MG63 (cell line): ENCODE measurements around the gene CAND2. TPM values are rescaled to one million over a fixed set of nuclear protein-coding genes. Genes with fewer than 3 reads are reported as not detected.
"Not testable (repeated sequence)": the region's sequence is repeated elsewhere in the genome, so short reads cannot be mapped to it uniquely, and the experiment has no call there.

Experiments
- DNase-seq: peaks from one replicate; pipeline ENCODE4 v3.0.0-alpha.2; 2020
- H3K27me3 ChIP-seq: fragments of 250-450 bp; sonication (Bioruptor Pico); 2 replicates; pipeline ENCODE4 v1.5.1; 2020; ENCODE audit warnings: mild to moderate bottlenecking, moderate library complexity
- H3K36me3 ChIP-seq: fragments of 250-450 bp; sonication (Bioruptor Pico); 2 replicates; pipeline ENCODE4 v1.5.1; 2020; ENCODE audit warnings: mild to moderate bottlenecking, moderate library complexity
- H3K4me3 ChIP-seq: fragments of 250-450 bp; sonication (Bioruptor Pico); 2 replicates; pipeline ENCODE4 v1.5.1; 2020; ENCODE audit warnings: mild to moderate bottlenecking, moderate library complexity
- H3K9me3 ChIP-seq: fragments of 250-450 bp; sonication (Bioruptor Pico); 2 replicates; pipeline ENCODE4 v1.5.1; 2020; ENCODE audit warnings: mild to moderate bottlenecking, moderate library complexity
- total RNA-seq: library from RNA; depleted of rRNA; stranded (reverse); fragments of >200 nt; shearing (Covaris generic); gene quantifications from 2 replicates; pipeline ENCODE4 v1.2.3, GENCODE V29; 2014; ENCODE audit warnings: low replicate concordance

The CAND2 gene
- total RNA-seq, 1 experiment from 2014 or later = 0.23 TPM

- H3K4me3 ChIP-seq, H3K27me3 ChIP-seq, H3K36me3 ChIP-seq, DNase-seq, H3K9me3 ChIP-seq: not testable (repeated sequence)
Observed at GRCh38 chr3:12787967-12788690, 8.4 kb upstream of the CAND2 start.

DNA sequence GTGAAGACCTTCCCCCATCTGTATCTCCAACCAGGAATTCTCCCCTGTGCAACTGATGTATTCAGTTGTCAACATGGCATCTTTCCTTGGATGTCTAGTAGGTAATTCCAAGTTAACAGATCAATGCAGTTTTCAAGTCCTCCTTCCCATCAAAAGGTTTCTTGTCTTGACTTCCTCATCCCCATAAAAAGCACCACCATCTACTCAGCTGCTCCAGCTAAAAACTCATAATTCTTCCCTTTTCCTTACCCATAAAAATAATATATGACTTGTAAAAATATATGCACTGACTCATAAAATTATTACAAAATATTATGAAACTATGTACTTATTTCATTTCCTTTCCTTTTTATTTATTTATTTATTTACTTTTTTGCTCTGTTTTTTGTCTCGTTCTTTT is 5.0 kb upstream of the CAND2 start:
- no peaks in the 10 kb centered on the region for H3K27me3 ChIP-seq

GRCh38 chr3:12793701-12794100 is 2.8 kb upstream of the CAND2 start:
- Histone ChIP-seq H3K4me3 (no peak overlapping the region), H3K27me3 (no peaks in the 10 kb centered on the region), H3K36me3 (no peaks in the 10 kb centered on the region), H3K9me3 (no peaks in the 10 kb centered on the region)
- no peak for DNase-seq

More for the DNA sequence above, 5.0 kb upstream of the CAND2 start:
- DNase-seq = no peak
- no peak overlapping the region for H3K4me3 ChIP-seq
- H3K9me3 ChIP-seq = no peaks in the 10 kb centered on the region
- no peaks in the 10 kb centered on the region for H3K36me3 ChIP-seq

DNA sequence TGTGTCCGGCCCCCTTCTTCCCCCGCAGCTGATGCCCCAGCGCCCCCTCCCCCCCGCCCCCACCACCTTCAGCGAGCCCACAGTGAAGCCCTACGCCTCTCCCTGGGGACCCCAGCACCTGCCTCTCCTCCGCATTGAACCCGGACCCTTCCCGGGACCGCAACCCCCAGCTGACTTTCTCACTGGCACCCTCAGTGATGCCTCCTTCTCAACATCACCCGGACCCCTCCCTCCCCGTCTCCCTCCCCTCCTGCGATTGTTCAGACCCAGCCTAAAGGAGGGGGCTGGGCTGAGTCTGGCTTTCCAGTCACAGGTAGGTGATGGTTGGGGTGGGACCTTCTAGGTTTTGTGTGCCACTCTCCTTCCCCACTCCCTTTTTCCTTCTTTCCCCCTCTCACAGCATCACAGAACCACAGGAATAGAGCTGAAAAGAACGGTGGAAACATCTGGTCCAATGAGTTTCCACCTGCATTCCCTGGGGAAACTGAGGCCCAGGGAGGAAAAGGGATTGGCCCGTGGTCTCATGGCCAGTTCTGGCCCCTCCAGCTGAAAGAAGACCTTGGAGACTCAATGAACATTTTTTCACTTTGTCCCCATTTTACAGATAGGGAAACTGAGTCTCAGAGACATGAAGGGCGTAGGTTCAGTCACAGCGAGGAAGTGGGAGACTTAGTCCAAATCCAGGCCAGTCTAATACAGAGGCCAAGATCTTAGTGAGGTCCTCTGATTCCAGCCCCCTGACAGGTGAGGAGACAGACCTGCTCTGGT is 828 bp downstream of the CAND2 start:
- Histone ChIP-seq H3K4me3 (no peak overlapping the region), H3K9me3 (no peaks in the 10 kb centered on the region), H3K36me3 (no peaks in the 10 kb centered on the region), H3K27me3 (no peaks in the 10 kb centered on the region)
- DNase-seq = no peak

- H3K36me3 ChIP-seq = no peaks in the 10 kb centered on the region
- H3K9me3 ChIP-seq = no peaks in the 10 kb centered on the region
- no peaks in the 10 kb centered on the region for H3K27me3 ChIP-seq
- no peak for DNase-seq
- no peak overlapping the region for H3K4me3 ChIP-seq
Observed at GRCh38 chr3:12797892-12798558, 1.5 kb downstream of the CAND2 start.

DNA sequence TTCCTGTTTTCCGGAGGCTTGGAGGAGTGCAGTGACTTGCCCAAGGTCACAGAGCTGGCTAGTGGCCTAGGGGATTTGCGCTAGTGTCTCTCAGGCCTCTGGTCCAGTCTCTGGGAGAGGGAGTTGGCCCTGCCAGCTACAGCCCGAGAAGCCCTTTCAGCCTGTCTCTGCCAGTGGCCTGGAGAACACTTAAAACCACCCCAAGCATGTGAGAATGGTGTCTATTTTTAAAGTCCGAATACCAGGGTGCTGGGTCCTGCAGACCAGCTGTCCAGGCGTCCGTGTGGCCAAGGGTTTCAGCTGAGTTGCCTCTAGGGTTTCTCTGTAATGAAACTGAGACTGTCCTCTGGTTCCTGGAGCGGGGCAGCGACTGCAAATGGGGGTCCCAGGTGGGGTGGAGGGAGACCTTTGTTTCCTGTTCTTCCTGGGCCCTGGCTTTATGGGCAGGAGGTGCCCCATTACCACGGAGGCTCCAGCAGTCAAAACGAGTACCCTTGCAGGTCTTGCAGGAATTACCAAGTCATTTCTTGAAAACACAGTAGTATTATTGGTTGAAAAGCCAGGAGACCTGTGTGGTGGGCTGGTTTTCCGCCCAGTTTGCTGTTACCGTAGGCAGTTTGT is 2.2 kb downstream of the CAND2 start:
- Histone ChIP-seq H3K36me3 (no peaks in the 10 kb centered on the region), H3K9me3 (no peaks in the 10 kb centered on the region), H3K4me3 (no peak overlapping the region), H3K27me3 (no peaks in the 10 kb centered on the region)
- DNase-seq = no peak

DNA sequence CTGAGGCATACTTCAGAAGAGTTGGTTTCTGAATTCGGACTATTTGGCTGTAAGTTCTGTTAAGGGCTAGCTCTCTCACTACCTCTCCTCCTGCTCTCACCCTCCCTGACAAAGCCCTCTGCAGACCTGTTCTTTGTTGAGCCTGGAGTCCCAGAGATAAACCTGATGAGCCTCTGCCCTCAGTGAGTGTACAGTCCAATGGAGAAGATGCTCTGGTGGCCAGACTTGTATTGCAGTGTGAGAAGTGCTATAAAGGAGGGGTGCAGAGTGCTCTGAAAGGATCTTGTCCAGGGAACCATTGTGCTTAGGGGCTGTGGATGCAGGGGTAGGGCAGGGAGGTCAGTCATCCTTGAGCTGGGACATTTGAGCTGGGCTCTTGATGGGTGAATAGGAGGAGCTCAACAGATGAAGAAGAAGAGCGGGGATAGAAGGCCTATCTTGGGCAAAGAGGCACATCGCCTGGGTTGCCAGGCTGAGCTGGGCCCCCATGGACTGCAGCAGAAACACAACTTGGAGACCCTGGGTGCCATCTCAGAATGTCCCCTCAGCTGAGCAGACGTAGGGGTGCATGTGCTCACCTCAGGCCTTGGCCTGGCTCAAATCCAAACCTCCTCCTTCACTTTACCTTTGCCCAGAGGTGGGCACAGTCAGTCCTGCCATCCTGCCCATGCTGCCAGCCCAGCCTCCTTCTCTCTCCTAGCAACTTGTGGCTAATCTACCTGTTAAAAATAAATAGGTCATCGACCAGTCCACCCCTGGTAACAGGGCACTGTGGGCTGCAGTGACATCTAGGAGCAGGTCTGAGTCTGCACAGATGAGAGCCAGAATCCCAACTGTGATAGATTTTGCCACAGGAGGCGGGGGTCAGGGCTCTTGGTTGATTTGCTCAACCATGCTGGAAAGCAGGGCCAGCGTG is 3.3 kb downstream of the CAND2 start:
- Histone ChIP-seq H3K36me3 (no peaks in the 10 kb centered on the region), H3K27me3 (no peaks in the 10 kb centered on the region), H3K4me3 (no peak overlapping the region), H3K9me3 (no peaks in the 10 kb centered on the region)
- DNase-seq = no peak

GRCh38 chr3:12803371-12803770 is 6.9 kb downstream of the CAND2 start:
- H3K27me3 ChIP-seq = no peaks in the 10 kb centered on the region
- H3K4me3 ChIP-seq = no peak overlapping the region
- DNase-seq = no peak
- H3K9me3 ChIP-seq = no peaks in the 10 kb centered on the region
- H3K36me3 ChIP-seq = no peaks in the 10 kb centered on the region

DNA sequence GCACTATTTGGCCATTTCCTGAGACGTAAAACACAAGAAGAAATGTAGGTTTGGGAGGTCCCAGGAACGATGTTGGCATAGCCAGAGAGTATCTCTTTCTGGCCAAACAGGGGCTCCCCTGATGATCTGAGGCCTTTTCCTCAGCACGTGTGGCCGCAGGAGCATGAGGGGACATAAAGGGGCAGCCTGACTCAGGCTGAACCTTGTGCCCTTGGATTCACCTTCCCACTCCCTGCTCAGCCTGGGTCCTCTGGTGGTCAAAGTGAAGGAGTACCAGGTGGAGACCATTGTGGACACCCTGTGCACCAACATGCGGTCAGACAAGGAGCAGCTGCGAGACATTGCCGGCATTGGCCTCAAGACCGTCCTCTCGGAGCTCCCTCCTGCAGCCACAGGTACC is 10.6 kb downstream of the CAND2 start:
- DNase-seq = no peak
- Histone ChIP-seq H3K36me3 (no peaks in the 10 kb centered on the region), H3K4me3 (no peak overlapping the region), H3K27me3 (no peaks in the 10 kb centered on the region), H3K9me3 (no peaks in the 10 kb centered on the region)

DNA sequence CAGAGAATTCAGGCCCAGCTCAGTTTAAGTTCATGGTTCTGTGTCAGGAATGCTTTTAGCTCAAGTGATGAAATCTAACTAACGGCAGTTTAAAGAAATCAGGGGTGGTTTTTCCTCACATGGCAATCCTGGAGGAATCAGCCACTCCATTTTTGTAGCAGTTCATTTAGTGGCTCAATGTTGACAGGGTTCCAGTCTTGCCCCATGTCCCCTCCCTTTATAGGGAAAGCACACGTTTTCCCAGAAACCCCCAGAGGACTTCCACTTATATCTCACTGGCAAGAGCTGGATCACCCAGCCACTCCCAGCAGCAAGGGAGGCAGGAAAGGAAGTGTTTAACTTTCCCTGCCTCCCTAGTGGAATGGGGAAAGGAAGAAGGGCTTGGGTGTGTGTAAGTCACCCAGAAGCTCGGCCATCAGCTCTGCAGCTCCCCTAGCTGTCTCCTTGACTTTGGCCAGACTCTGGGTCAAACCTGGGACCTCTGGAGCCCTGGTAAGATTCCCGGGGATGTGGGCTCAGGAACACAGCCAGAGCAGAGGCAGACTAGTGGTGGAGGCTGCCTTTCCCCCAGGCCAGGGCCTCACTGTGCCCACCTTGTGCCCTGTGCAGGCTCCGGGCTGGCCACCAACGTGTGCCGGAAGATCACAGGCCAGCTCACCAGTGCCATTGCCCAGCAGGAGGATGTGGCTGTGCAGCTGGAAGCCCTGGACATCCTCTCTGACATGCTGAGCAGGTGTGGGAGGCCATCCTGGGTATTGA is 11.3 kb downstream of the CAND2 start:
- no peak for DNase-seq

DNA sequence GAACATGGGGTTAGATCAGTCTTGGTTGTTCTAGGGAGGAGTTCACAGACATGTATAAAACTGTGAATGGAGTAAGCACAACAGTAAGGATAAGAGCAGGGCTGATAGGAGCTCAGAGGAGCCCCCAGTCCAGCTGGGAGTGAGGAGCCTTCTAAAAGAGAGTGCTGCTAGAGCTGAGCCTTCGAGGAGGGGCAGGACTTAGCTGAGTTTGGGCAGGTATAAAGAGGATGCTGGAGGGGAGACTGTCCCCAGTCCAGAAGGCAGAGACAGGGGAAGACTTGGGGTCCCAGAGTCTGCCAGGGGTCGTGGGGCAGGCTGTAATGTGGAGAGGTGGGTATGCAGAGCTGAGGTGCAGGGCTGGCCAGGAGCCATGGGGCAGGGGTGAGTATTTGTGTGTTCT is 12.1 kb downstream of the CAND2 start:
- no peaks in the 10 kb centered on the region for H3K27me3 ChIP-seq
- H3K9me3 ChIP-seq = no peaks in the 10 kb centered on the region
- DNase-seq = no peak
- H3K4me3 ChIP-seq = no peak overlapping the region
- H3K36me3 ChIP-seq = no peaks in the 10 kb centered on the region

More for the DNA sequence above, 11.3 kb downstream of the CAND2 start:
- Histone ChIP-seq H3K27me3 (no peaks in the 10 kb centered on the region), H3K36me3 (no peaks in the 10 kb centered on the region), H3K4me3 (no peak overlapping the region), H3K9me3 (no peaks in the 10 kb centered on the region)

DNA sequence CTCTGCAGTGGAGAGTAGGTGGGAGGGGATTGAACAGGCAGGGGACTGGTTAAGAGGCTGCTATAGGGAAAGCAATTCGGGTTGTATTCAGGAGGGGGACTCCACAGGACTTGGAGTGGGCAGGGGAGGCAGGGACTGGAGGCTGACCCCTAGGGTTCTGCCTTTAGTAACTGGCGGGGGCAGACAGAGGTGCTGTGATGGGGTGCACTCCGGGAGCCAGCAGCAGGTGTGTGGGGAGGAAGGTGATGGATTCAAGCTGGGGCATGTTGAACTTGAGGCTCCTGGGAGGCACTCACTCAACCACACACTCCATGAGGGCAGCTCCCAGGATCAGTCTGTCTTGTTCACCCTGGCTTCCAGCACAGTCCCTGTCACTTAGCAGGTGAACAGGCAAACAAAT is 12.5 kb downstream of the CAND2 start:
- Histone ChIP-seq H3K4me3 (no peak overlapping the region), H3K27me3 (no peaks in the 10 kb centered on the region), H3K9me3 (no peaks in the 10 kb centered on the region), H3K36me3 (no peaks in the 10 kb centered on the region)
- no peak for DNase-seq

- H3K4me3 ChIP-seq = no peak overlapping the region; the same call in 1 of the 2 replicates
- H3K9me3 ChIP-seq = no peaks in the 10 kb centered on the region
- no peak for DNase-seq
- H3K36me3 ChIP-seq = no peaks in the 10 kb centered on the region
- no peaks in the 10 kb centered on the region for H3K27me3 ChIP-seq
Observed at GRCh38 chr3:12809435-12809834, 13.0 kb downstream of the CAND2 start.

DNA sequence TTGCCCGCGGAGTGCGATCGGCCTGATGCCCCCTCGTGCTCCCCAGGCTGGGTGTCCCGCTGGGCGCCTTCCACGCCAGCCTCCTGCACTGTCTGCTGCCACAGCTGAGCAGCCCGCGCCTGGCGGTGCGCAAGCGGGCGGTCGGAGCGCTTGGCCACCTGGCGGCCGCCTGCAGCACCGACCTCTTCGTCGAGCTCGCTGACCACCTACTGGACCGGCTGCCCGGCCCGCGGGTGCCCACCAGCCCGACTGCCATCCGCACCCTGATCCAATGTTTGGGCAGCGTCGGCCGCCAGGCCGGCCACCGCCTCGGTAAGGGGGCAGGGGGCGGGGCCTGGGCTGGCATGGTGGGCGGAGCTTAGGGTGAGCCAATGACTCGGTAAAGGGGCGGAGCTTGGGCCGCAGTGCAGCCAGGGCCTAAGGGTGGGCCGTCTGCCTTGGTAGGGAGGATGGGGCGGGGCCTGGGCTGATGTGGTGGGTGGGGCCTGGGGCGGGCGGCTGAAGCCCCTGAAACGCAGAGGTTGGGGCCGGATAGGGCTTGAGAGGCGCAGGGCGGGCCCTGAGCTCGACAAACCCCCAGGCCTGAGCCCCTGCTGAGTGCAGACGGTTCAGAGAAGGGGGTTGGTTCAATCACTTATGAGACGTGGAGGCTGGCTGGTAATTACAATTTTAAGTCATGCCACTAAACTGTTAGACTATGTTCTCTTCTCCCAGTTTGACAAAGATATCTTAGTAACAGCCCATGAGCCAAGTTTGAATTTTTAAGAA is 13.7 kb downstream of the CAND2 start:
- Histone ChIP-seq H3K4me3 (peak overlapping the region; percentile 53), H3K27me3 (no peaks in the 10 kb centered on the region), H3K9me3 (no peaks in the 10 kb centered on the region), H3K36me3 (no peaks in the 10 kb centered on the region)
- peak; percentile 76 for DNase-seq

GRCh38 chr3:12810961-12811360 is 14.5 kb downstream of the CAND2 start:
- Histone ChIP-seq H3K27me3 (no peaks in the 10 kb centered on the region), H3K9me3 (no peaks in the 10 kb centered on the region), H3K4me3 (no peak overlapping the region), H3K36me3 (no peaks in the 10 kb centered on the region)
- no peak for DNase-seq
